ENCODE results near the gene GPATCH2.

GPATCH2 gene

DNA sequence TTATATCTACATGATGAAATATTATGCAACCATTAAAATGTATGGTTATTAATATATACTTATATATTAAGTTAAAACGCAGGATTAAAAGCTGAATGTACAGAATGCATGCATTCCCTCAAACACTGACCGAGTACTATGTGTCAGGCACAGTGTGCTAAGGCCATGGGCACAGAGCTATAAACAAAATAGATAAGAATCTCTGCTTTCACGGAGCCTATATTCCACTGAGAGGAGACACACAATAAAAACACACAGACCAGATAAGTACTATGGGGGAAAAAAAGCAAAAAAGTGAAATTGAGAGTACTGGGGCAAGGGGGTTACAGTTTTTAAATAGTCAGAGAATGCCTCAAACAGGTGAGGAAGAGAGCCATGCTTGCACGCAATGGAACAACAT lies 62.7 kb downstream of the GPATCH2 start:
- no peak for DNase-seq (ENCODE audit: low read depth in 1 of 2, low spot score in 1 of 2)
- in situ Hi-C loops (cut with HindIII; ENCODE audit: low pct_unique_long_range_greater_than_20kb, low sequenced_read_pairs), result no loop called here
- TF ChIP-seq JUND (IDR thresholded peaks at IDR 0.05; ENCODE audit: low read depth), result no peak

DNA sequence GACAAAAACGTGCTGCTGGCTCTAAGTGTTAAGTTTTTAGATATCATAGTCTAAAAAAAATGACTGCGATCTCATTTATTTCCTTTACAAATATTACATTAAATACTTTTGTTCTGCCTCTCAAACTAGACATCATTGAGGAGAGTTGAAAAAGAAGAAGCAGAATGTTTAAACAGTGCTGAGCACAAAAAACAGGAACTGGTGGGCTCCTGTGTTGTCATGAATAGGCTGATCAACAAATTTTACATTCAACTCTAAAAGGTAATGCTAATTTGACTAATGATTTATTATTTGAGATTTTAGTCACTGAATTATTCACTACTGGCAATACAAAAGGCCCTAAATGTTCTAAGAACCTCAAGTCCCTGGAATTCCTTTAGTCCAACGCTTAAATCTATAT lies 66.1 kb downstream of the GPATCH2 start:
- TF ChIP-seq JUND (IDR thresholded peaks at IDR 0.05; ENCODE audit: low read depth), result no peak
- in situ Hi-C loops (cut with HindIII; ENCODE audit: low pct_unique_long_range_greater_than_20kb, low sequenced_read_pairs), result no loop called here
- DNase-seq (ENCODE audit: low read depth in 1 of 2, low spot score in 1 of 2), result no peak

DNA sequence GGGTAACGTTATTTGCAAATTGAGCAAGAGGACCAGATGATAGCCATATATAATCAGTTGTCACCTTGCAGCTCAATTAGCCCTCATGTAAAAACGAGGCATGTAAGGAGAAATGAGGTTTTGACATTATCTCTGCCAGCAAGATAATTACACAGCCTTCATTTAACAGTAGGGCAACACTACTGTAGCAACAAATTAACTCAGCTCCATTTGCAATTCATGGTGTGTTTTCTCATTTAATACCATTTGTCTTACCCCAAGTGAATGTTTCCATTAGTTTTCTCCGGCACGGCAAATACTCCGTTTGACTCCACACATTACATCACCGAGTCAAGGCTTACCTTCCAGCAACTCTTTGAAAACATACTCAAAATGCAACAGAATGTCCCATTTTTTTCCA lies 66.7 kb downstream of the GPATCH2 start:
- TF ChIP-seq JUND (IDR thresholded peaks at IDR 0.05; ENCODE audit: low read depth), result no peak
- in situ Hi-C loops (cut with HindIII; ENCODE audit: low pct_unique_long_range_greater_than_20kb, low sequenced_read_pairs), result no loop called here
- DNase-seq (ENCODE audit: low read depth in 1 of 2, low spot score in 1 of 2), result no peak

DNA sequence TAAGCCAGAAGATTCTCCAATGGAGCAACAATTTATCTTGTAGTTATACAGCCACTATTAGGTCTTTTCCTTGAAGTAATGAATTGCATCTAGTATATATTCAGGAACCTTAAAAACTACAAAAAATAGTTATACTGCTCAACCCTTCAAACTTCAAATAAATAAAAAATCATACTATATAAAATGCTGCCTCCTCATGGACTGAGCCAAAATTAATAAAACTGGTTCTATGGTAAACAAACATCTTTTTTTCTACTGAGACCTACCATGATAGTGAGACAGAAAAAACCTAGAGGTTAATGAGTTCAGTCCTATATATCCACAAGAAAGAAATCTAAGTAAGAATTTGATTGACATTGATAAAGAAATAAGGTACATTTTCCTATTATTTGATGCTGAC lies 67.7 kb downstream of the GPATCH2 start:
- in situ Hi-C loops (cut with HindIII; ENCODE audit: low pct_unique_long_range_greater_than_20kb, low sequenced_read_pairs), result no loop called here
- no peak for TF ChIP-seq JUND (IDR thresholded peaks at IDR 0.05; ENCODE audit: low read depth)
- no peak for DNase-seq (ENCODE audit: low read depth in 1 of 2, low spot score in 1 of 2)

DNA sequence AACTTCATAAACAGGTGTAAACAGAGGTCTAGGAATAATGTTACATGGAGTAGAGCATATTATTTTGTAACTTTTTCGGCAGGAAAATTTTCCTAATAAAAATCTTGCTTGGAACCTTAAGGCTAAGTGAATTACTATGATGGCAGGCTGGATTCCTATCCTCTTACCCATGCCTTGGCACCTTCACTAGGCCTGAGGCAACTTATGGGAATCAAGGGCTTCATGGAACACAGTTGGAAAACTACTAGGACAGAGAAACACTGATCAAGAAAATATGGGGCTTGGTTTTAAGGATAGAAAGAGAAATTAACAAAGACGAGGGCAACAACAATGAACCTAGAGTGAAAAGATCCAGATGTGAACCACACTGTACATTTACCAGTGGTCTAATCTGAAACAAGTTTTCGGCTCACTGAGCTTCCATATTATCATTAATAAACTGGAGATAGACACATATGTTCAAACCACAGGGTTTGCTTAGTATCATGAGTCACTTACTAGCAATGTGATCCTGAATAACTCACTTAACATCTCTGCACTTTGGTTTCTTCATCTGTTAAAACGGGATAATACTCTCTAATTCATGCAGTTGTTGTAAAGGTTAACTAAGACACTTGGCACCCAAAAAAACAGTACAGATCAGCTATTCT lies 68.5 kb downstream of the GPATCH2 start:
- in situ Hi-C loops (cut with HindIII; ENCODE audit: low pct_unique_long_range_greater_than_20kb, low sequenced_read_pairs), result no loop called here
- DNase-seq (ENCODE audit: low read depth in 1 of 2, low spot score in 1 of 2), result peak in 1 of 2 experiments; percentile 65
- no peak for TF ChIP-seq JUND (IDR thresholded peaks at IDR 0.05; ENCODE audit: low read depth)

DNA sequence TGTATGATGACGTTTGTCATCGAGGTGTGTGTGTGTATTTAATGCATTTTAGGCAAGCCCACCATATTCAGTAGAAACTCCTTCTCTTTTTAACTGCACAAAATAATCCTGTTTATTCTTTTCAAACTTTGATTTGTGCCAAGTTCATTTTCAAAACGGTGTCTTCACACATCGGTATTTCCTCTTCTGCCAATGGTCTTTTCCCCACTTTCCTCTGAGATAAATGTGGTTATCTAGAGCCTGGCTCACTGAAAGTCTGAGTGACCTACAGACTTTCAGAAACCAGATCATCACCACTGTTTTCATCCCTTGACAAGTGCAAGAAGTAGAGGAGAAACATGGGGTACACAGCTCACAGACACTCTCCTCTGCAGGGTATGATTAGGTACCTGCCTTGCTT lies 69.4 kb downstream of the GPATCH2 start:
- no peak for DNase-seq (ENCODE audit: low read depth in 1 of 2, low spot score in 1 of 2)

DNA sequence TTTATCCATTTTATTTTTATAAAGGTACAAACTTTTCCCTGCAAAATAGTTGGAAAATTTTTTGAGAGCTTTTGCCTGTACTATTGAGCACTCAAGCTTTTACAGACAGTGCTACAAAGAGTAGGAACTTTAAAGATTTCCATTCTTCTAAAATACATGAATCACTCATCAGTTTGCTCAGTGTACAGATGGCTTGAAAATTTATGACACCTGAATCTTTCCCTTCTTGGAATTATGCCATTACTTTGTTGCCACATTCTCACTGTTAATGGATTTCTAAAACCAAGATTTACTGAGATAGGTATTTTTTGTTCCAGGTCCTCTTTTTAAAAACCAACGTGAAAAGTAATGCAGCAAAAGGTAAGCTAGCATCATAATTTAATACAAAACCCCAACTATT lies 76.0 kb downstream of the GPATCH2 start:
- in situ Hi-C loops (cut with HindIII; ENCODE audit: low pct_unique_long_range_greater_than_20kb, low sequenced_read_pairs), result no loop called here
- no peak for DNase-seq (ENCODE audit: low read depth in 1 of 2, low spot score in 1 of 2)
- no peak for TF ChIP-seq JUND (IDR thresholded peaks at IDR 0.05; ENCODE audit: low read depth)

More for the DNA sequence above, 69.4 kb downstream of the GPATCH2 start:
- no peak for TF ChIP-seq JUND (IDR thresholded peaks at IDR 0.05; ENCODE audit: low read depth)
- in situ Hi-C loops (cut with HindIII; ENCODE audit: low pct_unique_long_range_greater_than_20kb, low sequenced_read_pairs), result no loop called here

DNA sequence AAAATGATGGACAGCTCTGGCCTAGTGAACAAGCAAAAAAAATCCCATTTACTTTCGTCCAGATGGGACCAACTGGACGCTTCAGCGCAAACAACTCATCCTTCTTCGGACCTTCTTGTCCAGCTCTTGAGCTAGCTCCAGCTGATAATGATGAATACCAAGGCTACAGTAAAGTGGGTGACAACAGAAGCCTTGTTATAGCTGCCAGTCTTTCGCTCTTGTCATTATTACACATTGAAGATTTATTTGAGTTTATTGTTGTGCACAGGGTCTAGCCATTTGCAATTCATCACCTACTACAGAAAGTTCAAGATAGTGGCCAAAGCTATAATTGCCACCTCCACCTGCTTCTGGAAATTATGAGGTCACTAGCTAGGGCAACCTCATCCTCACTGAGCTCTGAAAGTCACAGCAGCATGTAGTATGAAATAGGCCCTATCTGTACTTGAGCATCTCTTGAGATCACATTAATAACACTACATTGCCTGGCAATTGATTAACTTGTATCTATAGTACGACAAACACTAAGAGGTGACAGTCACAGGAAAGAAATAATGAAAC lies 76.9 kb downstream of the GPATCH2 start:
- no peak for TF ChIP-seq JUND (IDR thresholded peaks at IDR 0.05; ENCODE audit: low read depth)
- DNase-seq (ENCODE audit: low read depth in 1 of 2, low spot score in 1 of 2), result no peak
- in situ Hi-C loops (cut with HindIII; ENCODE audit: low pct_unique_long_range_greater_than_20kb, low sequenced_read_pairs), result no loop called here

DNA sequence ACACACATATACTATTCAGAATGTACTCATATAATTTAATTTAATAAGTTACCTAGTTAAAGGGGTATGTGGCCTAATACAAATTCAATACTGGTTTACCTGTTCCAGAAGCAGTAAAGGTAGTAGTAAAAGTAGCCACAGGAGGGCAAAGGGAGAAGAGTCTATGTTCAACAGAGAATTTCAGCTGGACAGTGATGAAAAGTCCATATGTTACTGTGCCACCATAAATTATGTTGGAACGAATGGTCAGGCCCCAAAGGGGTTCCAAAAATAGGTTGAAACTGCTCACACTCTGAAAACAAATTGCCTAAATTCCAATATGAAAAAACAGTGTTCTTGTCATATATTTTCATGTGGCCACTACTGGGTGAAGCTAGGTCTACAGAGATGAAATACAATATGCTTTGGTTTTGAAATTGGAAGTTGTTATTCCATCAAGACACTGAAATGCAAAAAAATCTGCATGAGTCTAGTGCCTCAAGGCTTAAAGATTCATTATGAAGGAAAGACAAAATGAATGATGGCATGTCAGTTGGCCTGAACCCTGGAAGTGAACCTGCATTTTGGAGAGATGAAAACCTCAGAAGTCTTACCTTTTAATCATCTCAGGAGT lies 78.4 kb downstream of the GPATCH2 start:
- no peak for DNase-seq (ENCODE audit: low read depth in 1 of 2, low spot score in 1 of 2)
- in situ Hi-C loops (cut with HindIII; ENCODE audit: low pct_unique_long_range_greater_than_20kb, low sequenced_read_pairs), result no loop called here
- no peak for TF ChIP-seq JUND (IDR thresholded peaks at IDR 0.05; ENCODE audit: low read depth)

DNA sequence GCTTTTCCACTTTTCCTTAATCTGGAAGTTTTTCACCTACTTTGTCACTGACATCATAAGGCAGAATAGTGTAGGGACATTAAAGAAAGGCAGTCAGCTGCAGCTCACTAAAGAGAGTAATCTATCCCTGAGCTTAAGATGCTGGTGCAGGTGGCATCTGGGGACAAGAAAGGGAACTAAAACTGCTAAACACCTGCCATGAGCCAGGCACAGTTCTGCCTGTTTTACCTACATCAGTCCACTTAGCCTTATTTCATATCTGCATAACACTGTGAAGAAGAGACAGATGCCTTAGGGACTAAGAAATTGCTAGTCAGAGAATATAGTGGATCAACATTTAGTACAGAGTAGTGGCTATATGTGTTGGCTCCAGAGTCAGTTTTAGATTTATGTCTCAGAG lies 88.1 kb downstream of the GPATCH2 start:
- DNase-seq (ENCODE audit: low read depth in 1 of 2, low spot score in 1 of 2), result no peak
- no peak for TF ChIP-seq JUND (IDR thresholded peaks at IDR 0.05; ENCODE audit: low read depth)
- in situ Hi-C loops (cut with HindIII; ENCODE audit: low pct_unique_long_range_greater_than_20kb, low sequenced_read_pairs), result no loop called here

DNA sequence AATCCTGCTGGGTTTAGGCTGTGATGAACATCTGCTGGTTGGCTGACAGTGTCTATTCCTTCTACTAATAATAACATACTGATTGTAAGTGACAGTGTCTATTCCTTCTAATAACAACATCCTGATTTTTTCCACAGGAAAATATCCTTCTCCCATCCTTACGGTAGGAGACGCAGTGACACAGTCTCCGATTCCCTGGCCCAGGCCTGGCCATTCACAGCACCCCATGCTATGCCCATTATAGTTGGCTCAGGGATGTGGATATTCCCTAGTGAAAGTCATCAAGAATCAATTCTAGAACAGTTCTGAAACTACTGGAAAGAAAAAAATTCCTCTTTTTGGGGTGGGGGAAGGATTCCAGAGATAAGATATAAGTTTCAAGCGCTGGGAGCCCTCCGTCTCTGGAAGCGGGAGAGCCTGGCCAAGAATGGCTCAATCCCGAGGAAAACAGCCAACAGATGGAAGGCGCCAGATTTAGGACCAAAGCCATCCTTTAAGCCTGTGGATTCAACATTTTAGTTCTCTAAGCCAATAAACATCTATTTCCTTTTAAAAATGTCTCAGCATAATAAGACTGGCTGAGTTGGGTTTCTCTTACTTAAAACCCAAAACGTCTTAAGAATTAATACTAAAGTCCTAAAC lies 88.6 kb downstream of the GPATCH2 start:
- no peak for TF ChIP-seq JUND (IDR thresholded peaks at IDR 0.05; ENCODE audit: low read depth)
- in situ Hi-C loops (cut with HindIII; ENCODE audit: low pct_unique_long_range_greater_than_20kb, low sequenced_read_pairs), result no loop called here
- DNase-seq (ENCODE audit: low read depth in 1 of 2, low spot score in 1 of 2), result no peak

DNA sequence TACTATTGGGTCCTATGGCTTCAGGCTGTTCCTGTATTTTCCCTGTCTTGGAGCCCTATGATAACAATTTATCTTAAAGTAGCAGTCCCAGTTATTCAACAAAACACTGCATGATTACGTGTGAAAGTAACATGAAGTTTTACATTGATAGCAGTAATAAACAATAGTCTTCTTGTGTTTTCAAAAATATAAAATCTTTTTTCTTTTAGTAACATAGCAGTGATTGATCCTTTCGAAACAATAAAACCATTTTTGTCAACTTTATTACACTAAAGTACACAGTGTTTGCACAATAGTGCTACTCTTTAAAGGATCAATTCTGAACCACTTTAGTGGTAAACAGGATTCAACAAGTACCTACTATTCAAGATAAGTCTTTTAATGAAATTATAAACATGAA lies 90.6 kb downstream of the GPATCH2 start:
- in situ Hi-C loops (cut with HindIII; ENCODE audit: low pct_unique_long_range_greater_than_20kb, low sequenced_read_pairs), result no loop called here
- no peak for TF ChIP-seq JUND (IDR thresholded peaks at IDR 0.05; ENCODE audit: low read depth)

DNA sequence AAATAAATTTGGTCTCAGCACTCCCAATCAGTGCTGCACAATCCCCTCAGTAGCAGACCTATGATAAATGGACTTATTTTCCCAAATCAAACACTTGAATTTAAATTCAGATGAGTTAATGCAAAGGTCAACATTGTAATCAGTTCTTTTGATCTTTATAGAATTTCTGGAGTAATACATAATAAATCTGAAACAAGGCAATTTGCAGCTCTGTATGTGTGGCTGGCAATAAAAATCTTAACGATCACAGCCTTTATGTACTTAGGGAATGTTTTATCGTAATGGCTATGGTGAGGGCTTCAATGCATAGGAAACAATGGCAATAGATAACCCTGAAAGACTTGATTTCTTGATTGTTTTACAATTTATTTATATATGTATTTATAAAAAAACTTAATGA lies 91.4 kb downstream of the GPATCH2 start:
- TF ChIP-seq JUND (IDR thresholded peaks at IDR 0.05; ENCODE audit: low read depth), result no peak

More for the DNA sequence above, 90.6 kb downstream of the GPATCH2 start:
- no peak for DNase-seq (ENCODE audit: low read depth in 1 of 2, low spot score in 1 of 2)

More for the DNA sequence above, 91.4 kb downstream of the GPATCH2 start:
- DNase-seq (ENCODE audit: low read depth in 1 of 2, low spot score in 1 of 2), result no peak
- in situ Hi-C loops (cut with HindIII; ENCODE audit: low pct_unique_long_range_greater_than_20kb, low sequenced_read_pairs), result no loop called here
